HUES48 (cell line): ENCODE data around the gene IDH3G.

Source experiments
- H3K27ac ChIP-seq: one replicate; pipeline ENCODE4 v1.7.0; 2013; ENCODE audit warnings: low read depth, low read length, inconsistent platforms
- H3K27me3 ChIP-seq: 2 replicates; pipeline ENCODE4 v1.6.1; 2013; ENCODE audit warnings: mild to moderate bottlenecking, low read length; ENCODE audit not compliant: control insufficient read depth, insufficient read depth
- H3K36me3 ChIP-seq: 2 replicates; pipeline ENCODE4 v1.6.1; 2013; ENCODE audit warnings: low read length; ENCODE audit not compliant: control insufficient read depth, insufficient read depth
- H3K4me1 ChIP-seq: 2 replicates; pipeline ENCODE4 v1.6.1; 2013; ENCODE audit warnings: mild to moderate bottlenecking, low read length; ENCODE audit not compliant: control insufficient read depth, insufficient read depth
- H3K4me3 ChIP-seq: 2 replicates; pipeline ENCODE4 v1.5.1; 2013; ENCODE audit warnings: mild to moderate bottlenecking, low read depth, low read length
- H3K9ac ChIP-seq: 2 replicates; pipeline ENCODE4 v1.6.1; 2013; ENCODE audit warnings: mild to moderate bottlenecking, low read depth, low read length, moderate library complexity
- H3K9me3 ChIP-seq: 2 replicates; pipeline ENCODE4 v1.6.1; 2013; ENCODE audit warnings: low read length; ENCODE audit not compliant: control insufficient read depth, insufficient read depth

Gene IDH3G

GRCh38 chrX:153777261-153778090 is 16.7 kb downstream of the IDH3G start:
- Histone ChIP-seq H3K4me3 (no peak overlapping the region), H3K4me1 (no peaks in the 10 kb centered on the region), H3K36me3 (no peaks in the 10 kb centered on the region), H3K9ac (no peak overlapping the region), H3K27me3 (no peaks in the 10 kb centered on the region), H3K9me3 (peaks cover 16% of the 10 kb centered on the region), H3K27ac (no peak overlapping the region)

GRCh38 chrX:153776611-153777045 is 17.5 kb downstream of the IDH3G start:
- Histone ChIP-seq H3K9me3 (peaks cover 10% of the 10 kb centered on the region; the same call in 1 of the 2 replicates), H3K4me1 (no peaks in the 10 kb centered on the region)

GRCh38 chrX:153776120-153776599 is 18.0 kb downstream of the IDH3G start:
- no peaks in the 10 kb centered on the region for H3K36me3 ChIP-seq
- no peaks in the 10 kb centered on the region for H3K27me3 ChIP-seq
- no peak overlapping the region for H3K9ac ChIP-seq
- no peak overlapping the region for H3K27ac ChIP-seq
- peaks cover 15% of the 10 kb centered on the region; the same call in 1 of the 2 replicates for H3K9me3 ChIP-seq
- no peaks in the 10 kb centered on the region for H3K4me1 ChIP-seq
- no peak overlapping the region for H3K4me3 ChIP-seq

More at GRCh38 chrX:153776611-153777045, 17.5 kb downstream of the IDH3G start:
- no peaks in the 10 kb centered on the region for H3K27me3 ChIP-seq
- no peak overlapping the region for H3K4me3 ChIP-seq
- no peak overlapping the region for H3K9ac ChIP-seq
- H3K27ac ChIP-seq: no peak overlapping the region
- no peaks in the 10 kb centered on the region for H3K36me3 ChIP-seq

GRCh38 chrX:153775293-153776119 is 18.7 kb downstream of the IDH3G start:
- no peaks in the 10 kb centered on the region for H3K36me3 ChIP-seq
- H3K9ac ChIP-seq: no peak overlapping the region
- no peak overlapping the region for H3K27ac ChIP-seq
- no peaks in the 10 kb centered on the region for H3K4me1 ChIP-seq
- H3K9me3 ChIP-seq: peaks cover 16% of the 10 kb centered on the region; the same call in 1 of the 2 replicates
- no peak overlapping the region for H3K4me3 ChIP-seq
- no peaks in the 10 kb centered on the region for H3K27me3 ChIP-seq

GRCh38 chrX:153774576-153775292 is 19.4 kb downstream of the IDH3G start:
- no peak overlapping the region for H3K9ac ChIP-seq
- H3K4me3 ChIP-seq: no peak overlapping the region
- no peaks in the 10 kb centered on the region for H3K36me3 ChIP-seq

GRCh38 chrX:153773741-153774575 is 20.2 kb downstream of the IDH3G start:
- H3K4me1 ChIP-seq: no peaks in the 10 kb centered on the region
- H3K9ac ChIP-seq: no peak overlapping the region
- H3K9me3 ChIP-seq: peaks cover 25% of the 10 kb centered on the region; the same call in 1 of the 2 replicates
- no peak overlapping the region for H3K4me3 ChIP-seq
- H3K27ac ChIP-seq: no peak overlapping the region
- no peaks in the 10 kb centered on the region for H3K27me3 ChIP-seq
- no peaks in the 10 kb centered on the region for H3K36me3 ChIP-seq

More at GRCh38 chrX:153774576-153775292, 19.4 kb downstream of the IDH3G start:
- no peaks in the 10 kb centered on the region for H3K27me3 ChIP-seq
- no peak overlapping the region for H3K27ac ChIP-seq
- no peaks in the 10 kb centered on the region for H3K4me1 ChIP-seq
- H3K9me3 ChIP-seq: peaks cover 22% of the 10 kb centered on the region; the same call in 1 of the 2 replicates

GRCh38 chrX:153773218-153773611 is 21.0 kb downstream of the IDH3G start:
- Histone ChIP-seq H3K4me1 (no peaks in the 10 kb centered on the region), H3K27me3 (no peaks in the 10 kb centered on the region), H3K36me3 (no peaks in the 10 kb centered on the region), H3K9me3 (peaks cover 28% of the 10 kb centered on the region; the same call in 1 of the 2 replicates), H3K27ac (no peak overlapping the region), H3K4me3 (no peak overlapping the region), H3K9ac (no peak overlapping the region)

- H3K27me3 ChIP-seq: no peaks in the 10 kb centered on the region
- peaks cover 28% of the 10 kb centered on the region; the same call in 1 of the 2 replicates for H3K9me3 ChIP-seq
- no peak overlapping the region for H3K9ac ChIP-seq
- H3K4me1 ChIP-seq: no peaks in the 10 kb centered on the region
- no peak overlapping the region for H3K27ac ChIP-seq
- no peak overlapping the region for H3K4me3 ChIP-seq
- no peaks in the 10 kb centered on the region for H3K36me3 ChIP-seq
Observed at GRCh38 chrX:153772316-153773217, 21.6 kb downstream of the IDH3G start.
